H9 (cell line): Measurements from ENCODE around the gene HOMER3. TPM values are rescaled to one million over a fixed set of nuclear protein-coding genes. Genes with fewer than 3 reads are reported as not detected.

ENCODE experiments used
- DNase-seq: peaks from one replicate; pipeline ENCODE4 v3.0.0-alpha.2; 2017
- H2AFZ ChIP-seq: one replicate; pipeline ENCODE4 v1.6.1; 2013; ENCODE audit warnings: mild to moderate bottlenecking, low read length, control low read depth, moderate library complexity
- H2AK5ac ChIP-seq: 2 replicates; pipeline ENCODE4 v1.6.1; 2013; ENCODE audit warnings: low read length, control low read depth, mixed read lengths; ENCODE audit not compliant: insufficient read length
- H2BK120ac ChIP-seq: one replicate; pipeline ENCODE4 v1.6.1; 2013; ENCODE audit warnings: low read depth, mild to moderate bottlenecking, low read length, control low read depth, inconsistent platforms; ENCODE audit not compliant: poor library complexity, severe bottlenecking
- H2BK12ac ChIP-seq: 2 replicates; pipeline ENCODE4 v1.6.1; 2013; ENCODE audit warnings: low read length, control low read depth, mixed read lengths, low read depth; ENCODE audit not compliant: insufficient read length
- H2BK15ac ChIP-seq: 2 replicates; pipeline ENCODE4 v1.6.1; 2013; ENCODE audit warnings: low read depth, low read length, control low read depth
- H2BK20ac ChIP-seq: one replicate; pipeline ENCODE4 v1.6.1; 2013; ENCODE audit warnings: low read depth, mild to moderate bottlenecking, low read length, control low read depth, inconsistent platforms; ENCODE audit not compliant: poor library complexity, severe bottlenecking
- H2BK5ac ChIP-seq: 2 replicates; pipeline ENCODE4 v1.6.1; 2013; ENCODE audit warnings: low read length, control low read depth, mixed read lengths; ENCODE audit not compliant: insufficient read length
- H3K14ac ChIP-seq: 2 replicates; pipeline ENCODE4 v1.6.1; 2013; ENCODE audit warnings: low read length, control low read depth; ENCODE audit not compliant: insufficient read depth
- H3K18ac ChIP-seq: 2 replicates; pipeline ENCODE4 v1.6.1; 2013; ENCODE audit warnings: low read depth, mild to moderate bottlenecking, mixed read lengths, low read length, control low read depth; ENCODE audit not compliant: insufficient read length
- H3K23ac ChIP-seq: 2 replicates; pipeline ENCODE4 v1.6.1; 2013; ENCODE audit warnings: low read length, control low read depth, mixed read lengths, low read depth; ENCODE audit not compliant: insufficient read length
- H3K23me2 ChIP-seq: 2 replicates; pipeline ENCODE4 v1.6.1; 2013; ENCODE audit warnings: low read depth, mild to moderate bottlenecking, mixed read lengths, low read length, control low read depth; ENCODE audit not compliant: insufficient read length, poor library complexity, severe bottlenecking
- H3K27ac ChIP-seq: 2 replicates; pipeline ENCODE4 v1.5.1; 2013; ENCODE audit warnings: low read length, control low read depth, mixed read lengths, low read depth; ENCODE audit not compliant: insufficient read length
- H3K27me3 ChIP-seq: 2 replicates; pipeline ENCODE4 v1.6.1; 2013; ENCODE audit warnings: low read length, control low read depth, inconsistent platforms; ENCODE audit not compliant: insufficient read depth
- H3K4ac ChIP-seq: 2 replicates; pipeline ENCODE4 v1.6.1; 2013; ENCODE audit warnings: low read depth, mild to moderate bottlenecking, control low read depth, inconsistent platforms, low read length, moderate library complexity
- H3K4me1 ChIP-seq: 2 replicates; pipeline ENCODE4 v1.6.1; 2013; ENCODE audit warnings: low read length, control low read depth, inconsistent platforms; ENCODE audit not compliant: insufficient read depth
- H3K4me2 ChIP-seq: 2 replicates; pipeline ENCODE4 v1.6.1; 2013; ENCODE audit warnings: low read length, control low read depth, mixed read lengths; ENCODE audit not compliant: insufficient read length, insufficient read depth
- H3K56ac ChIP-seq: 2 replicates; pipeline ENCODE4 v1.6.1; 2013; ENCODE audit warnings: low read depth, mild to moderate bottlenecking, mixed read lengths, low read length, control low read depth; ENCODE audit not compliant: insufficient read length
- H3K79me1 ChIP-seq: 2 replicates; pipeline ENCODE4 v1.6.1; 2013; ENCODE audit warnings: low read depth, mild to moderate bottlenecking, moderate library complexity, low read length, control low read depth, inconsistent platforms; ENCODE audit not compliant: insufficient read depth, poor library complexity, severe bottlenecking
- H3K79me2 ChIP-seq: 2 replicates; pipeline ENCODE4 v1.6.1; 2013; ENCODE audit warnings: low read length, control low read depth, inconsistent platforms; ENCODE audit not compliant: insufficient read depth
- H3K9ac ChIP-seq: 2 replicates; pipeline ENCODE4 v1.6.1; 2013; ENCODE audit warnings: low read length, control low read depth, mixed read lengths; ENCODE audit not compliant: insufficient read length; ENCODE audit errors: extremely low read depth
- H3K9me3 ChIP-seq: one replicate; pipeline ENCODE4 v1.6.1; 2013; ENCODE audit warnings: low read depth, low read length, inconsistent platforms; ENCODE audit not compliant: control insufficient read depth
- H3T11ph ChIP-seq: one replicate; pipeline ENCODE4 v1.6.1; 2013; ENCODE audit warnings: mild to moderate bottlenecking, low read length, control low read depth, inconsistent platforms
- H4K20me1 ChIP-seq: one replicate; pipeline ENCODE4 v1.6.1; 2013; ENCODE audit not compliant: control insufficient read depth, insufficient read length, insufficient read depth
- H4K5ac ChIP-seq: 2 replicates; pipeline ENCODE4 v1.6.1; 2013; ENCODE audit warnings: low read depth, mild to moderate bottlenecking, mixed read lengths, low read length, control low read depth; ENCODE audit not compliant: insufficient read length
- H4K8ac ChIP-seq: replicated peaks from 2 replicates; pipeline ENCODE4 v1.6.1; 2013; ENCODE audit warnings: low read length, control low read depth, mixed read lengths, low read depth; ENCODE audit not compliant: insufficient read length
- H4K91ac ChIP-seq: 2 replicates; pipeline ENCODE4 v1.6.1; 2013; ENCODE audit warnings: low read depth, mild to moderate bottlenecking, moderate library complexity, mixed read lengths, low read length, control low read depth; ENCODE audit not compliant: insufficient read length
- H3K27ac Mint-ChIP-seq, 3 experiments: 2 replicates in 2 of 3; 3 replicates in 1 of 3; pipeline ENCODE4 v1.8.0; 2020 to 2021; ENCODE audit warnings: mixed read lengths in 3 of 3, mild to moderate bottlenecking in 1 of 3, moderate library complexity in 1 of 3
- H3K27me3 Mint-ChIP-seq: 2 replicates; pipeline ENCODE4 v1.8.0; 2021; ENCODE audit warnings: low read depth, mild to moderate bottlenecking, moderate library complexity, mixed read lengths
- H3K36me3 Mint-ChIP-seq, 3 experiments: 2 replicates in 2 of 3; 3 replicates in 1 of 3; pipeline ENCODE4 v1.8.0; 2020 to 2021; ENCODE audit warnings: low read depth in 3 of 3, mixed read lengths in 3 of 3; ENCODE audit not compliant: insufficient read depth in 1 of 3
- H3K4me1 Mint-ChIP-seq, 2 experiments: 2 replicates each; pipeline ENCODE4 v1.8.0; 2020; ENCODE audit warnings: mixed read lengths in 2 of 2
- H3K4me3 Mint-ChIP-seq, 2 experiments: 2 replicates in 1 of 2; 3 replicates in 1 of 2; pipeline ENCODE4 v1.8.0; 2020 to 2021; ENCODE audit warnings: mild to moderate bottlenecking in 2 of 2, mixed read lengths in 2 of 2, moderate library complexity in 1 of 2
- H3K9me3 Mint-ChIP-seq, 2 experiments: 2 replicates in 1 of 2; 3 replicates in 1 of 2; pipeline ENCODE4 v1.8.0; 2020; ENCODE audit warnings: mild to moderate bottlenecking in 2 of 2, mixed read lengths in 2 of 2, moderate library complexity in 1 of 2
- CTCF ChIP-seq: fragments of 200-600 bp; sonication (generic); conservative IDR thresholded peaks from 3 replicates; pipeline ENCODE4 v1.8.0; 2021; ENCODE audit warnings: antibody characterized with exemption, mild to moderate bottlenecking
- WGBS: extraction: QIAGEN DNeasy Blood & Tissue Kit; methylation state at CpG from one replicate; pipeline ENCODE4 v1.1.7; 2013; ENCODE audit warnings: missing lambda C conversion rate, low lambda C conversion rate, mixed read lengths; ENCODE audit not compliant: insufficient read length; ENCODE audit errors: extremely low coverage; 5-methylcytosine and 5-hydroxymethylcytosine counted together
- total RNA-seq: library from RNA; stranded (reverse); gene quantifications from 2 replicates; pipeline ENCODE4 v1.2.1, GENCODE V29; 2021

The HOMER3 gene
- total RNA-seq, 1 experiment from 2014 or later: 20.2 TPM

DNA sequence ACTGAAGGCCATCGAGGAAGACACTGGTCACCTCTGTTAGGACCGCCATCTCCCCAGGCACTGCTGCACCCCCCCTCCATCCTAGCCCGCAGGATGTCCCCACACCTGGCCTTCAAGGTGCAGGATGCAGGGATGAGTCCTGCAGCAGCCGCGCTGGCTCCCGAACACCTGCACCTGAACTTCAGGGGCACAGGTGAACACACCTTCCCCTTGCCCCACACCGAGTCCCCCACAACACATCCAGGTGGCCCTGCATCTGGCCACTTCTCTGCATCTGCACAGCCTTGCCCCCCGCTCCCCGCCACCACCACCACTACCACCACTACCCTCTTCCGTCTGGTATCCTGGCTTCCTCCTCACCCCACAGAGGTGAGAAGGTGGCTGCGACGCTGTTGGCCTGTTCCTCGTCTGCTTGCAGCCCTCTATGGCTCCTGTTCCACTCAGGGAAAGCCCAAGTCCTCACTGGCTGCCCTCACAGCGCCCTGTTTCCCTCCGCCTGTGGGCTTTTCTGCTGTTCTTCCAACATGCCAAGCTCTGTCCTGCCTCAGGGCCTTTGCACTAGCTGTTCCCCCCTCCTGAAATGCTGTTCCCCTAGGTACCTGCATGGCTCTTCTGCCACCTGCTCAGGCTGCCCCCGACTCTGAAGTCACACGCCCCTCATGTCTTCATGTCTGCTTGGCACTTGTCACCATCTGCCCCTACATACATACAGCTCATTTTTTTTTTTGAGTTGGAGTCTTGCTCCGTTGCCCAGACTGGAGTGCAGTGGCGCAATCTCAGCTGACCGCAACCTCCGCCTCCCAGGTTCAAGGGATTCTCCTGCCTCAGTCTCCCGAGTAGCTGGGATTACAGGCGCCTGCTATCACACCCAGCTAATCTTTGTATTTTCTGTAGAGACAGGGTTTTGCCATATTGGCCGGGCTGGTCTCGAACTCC lies 43.7 kb downstream of the HOMER3 start:
- peaks cover 17% of the 10 kb centered on the region for H3K27me3 Mint-ChIP-seq
- no peaks in the 10 kb centered on the region for H3K79me2 ChIP-seq
- no peaks in the 10 kb centered on the region; the same call in 1 of the 2 replicates for H3K27me3 ChIP-seq
- no peak overlapping the region for H3K23ac ChIP-seq
- peak overlapping the region; percentile 72 to 87; a peak in 4 of 5 replicates for H3K4me3 Mint-ChIP-seq
- no peak overlapping the region for H3K18ac ChIP-seq
- H4K5ac ChIP-seq: no peak overlapping the region
- no peak overlapping the region for H3K4ac ChIP-seq
- H2BK5ac ChIP-seq: no peak overlapping the region
- no peak overlapping the region for H3K27ac ChIP-seq
- WGBS: no CpG with 5 or more reads among the region's 25 CpGs
- H4K20me1 ChIP-seq: no peaks in the 10 kb centered on the region
- H3T11ph ChIP-seq: no peak overlapping the region
- H2AK5ac ChIP-seq: no peak overlapping the region
- no peak overlapping the region for H2BK15ac ChIP-seq
- H2AFZ ChIP-seq: no peak overlapping the region
- H2BK20ac ChIP-seq: no peak overlapping the region
- H3K9ac ChIP-seq: no peak overlapping the region
- H3K27ac Mint-ChIP-seq: no peak overlapping the region; a peak in 1 of 7 replicates
- H3K36me3 Mint-ChIP-seq: peaks cover 0 to 11% (median 5%) of the 10 kb centered on the region in 3 experiments; a peak in 5 of 7 replicates
- H3K79me1 ChIP-seq: no peaks in the 10 kb centered on the region
- no peak for DNase-seq
- no peak overlapping the region for H3K14ac ChIP-seq
- H3K9me3 ChIP-seq: no peaks in the 10 kb centered on the region
- peaks cover 0 to 10% of the 10 kb centered on the region in 2 experiments; a peak in 1 of 4 replicates for H3K4me1 Mint-ChIP-seq
- H3K56ac ChIP-seq: no peak overlapping the region
- H3K4me2 ChIP-seq: no peak overlapping the region
- H3K23me2 ChIP-seq: peaks cover 7% of the 10 kb centered on the region
- no peak overlapping the region for H4K91ac ChIP-seq
- H2BK120ac ChIP-seq: no peak overlapping the region
- H3K4me1 ChIP-seq: no peaks in the 10 kb centered on the region
- H3K9me3 Mint-ChIP-seq: no peaks in the 10 kb centered on the region
- H4K8ac ChIP-seq: no peak overlapping the region
- no peak overlapping the region for H2BK12ac ChIP-seq
- no peak for TF ChIP-seq CTCF
